Measurements from ENCODE around the gene ERMN.

Gene ERMN

DNA sequence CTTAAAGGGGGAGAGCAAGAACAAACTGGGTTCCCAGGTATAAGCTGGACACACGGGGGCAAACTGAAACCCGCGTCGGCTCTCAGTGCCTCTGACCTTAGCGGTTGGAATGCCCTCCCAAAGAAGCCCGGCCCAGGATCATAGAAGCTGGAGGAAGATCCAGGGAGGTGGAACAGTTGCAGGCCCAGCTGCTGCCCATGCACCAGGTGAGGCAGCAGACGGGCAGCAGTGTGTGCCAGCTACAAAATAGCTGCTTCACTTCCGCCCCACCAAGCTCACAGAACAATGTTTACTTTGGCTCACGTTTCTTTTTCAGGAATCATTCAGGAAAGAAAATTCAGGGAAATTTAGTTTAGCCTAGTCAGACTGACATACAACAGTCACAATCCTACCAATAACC, 3.9 kb upstream of the ERMN start:
- DNase-seq (ENCODE audit: low spot score), result no peak

DNA sequence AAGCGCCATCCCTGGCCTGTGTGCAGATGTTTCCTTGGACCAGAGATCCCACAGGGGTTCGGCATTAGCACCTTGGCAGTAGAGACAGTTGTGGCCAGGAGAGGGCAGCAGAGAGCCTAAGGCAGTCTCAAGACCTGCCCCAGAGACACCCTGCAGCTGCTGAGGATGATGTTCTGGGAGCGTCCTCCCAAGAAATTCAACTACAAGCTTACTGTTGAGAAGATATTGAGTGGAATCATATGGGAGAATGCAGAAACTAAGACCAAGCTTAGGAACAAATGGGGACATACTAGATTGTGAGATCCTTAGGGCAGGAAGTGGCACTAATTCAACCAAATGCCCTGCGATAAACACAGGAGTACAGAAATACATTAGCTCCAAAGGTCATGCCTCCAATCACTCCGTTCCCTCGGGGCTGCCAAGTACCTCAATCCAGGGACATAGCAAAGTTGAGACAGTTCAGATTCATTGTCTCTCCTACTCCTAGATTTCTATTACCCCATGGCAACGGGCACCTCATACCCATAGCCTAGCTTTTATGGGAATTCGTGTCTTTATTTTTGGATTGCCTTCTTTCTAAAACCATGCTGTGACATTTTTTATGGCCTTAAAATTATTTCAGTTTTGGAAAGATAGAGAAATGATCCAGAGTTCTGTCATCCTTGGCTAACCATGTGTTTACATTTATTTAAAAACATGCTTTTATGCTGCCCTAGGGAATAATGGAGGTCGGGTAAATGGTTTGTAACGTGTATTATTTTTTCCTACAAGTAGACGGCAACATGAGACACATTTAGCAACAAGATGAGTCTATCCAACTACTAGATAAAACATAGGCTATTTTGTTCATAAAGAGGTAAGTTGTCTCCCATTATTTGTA, 2.2 kb upstream of the ERMN start:
- DNase-seq (ENCODE audit: low spot score), result peak; percentile 80

DNA sequence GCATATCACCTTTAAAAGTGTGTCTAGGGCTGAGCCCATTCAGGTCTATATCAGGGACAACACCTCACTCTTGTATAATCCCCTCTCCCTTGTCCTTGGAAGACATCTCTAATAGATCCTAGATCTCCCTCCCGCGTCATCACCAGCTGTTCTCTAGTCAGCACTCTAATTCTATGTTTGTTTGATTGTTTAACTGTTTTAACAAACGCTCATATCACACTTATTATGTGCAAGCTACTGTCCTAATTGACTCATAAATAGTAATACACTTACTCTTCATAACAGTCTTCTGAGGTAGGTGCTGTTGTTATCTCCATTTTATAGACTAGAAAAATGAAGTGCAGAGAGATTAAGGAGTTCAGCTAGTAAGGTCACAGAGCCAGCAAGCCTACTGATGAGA, 1.6 kb upstream of the ERMN start:
- no peak for DNase-seq (ENCODE audit: low spot score)

DNA sequence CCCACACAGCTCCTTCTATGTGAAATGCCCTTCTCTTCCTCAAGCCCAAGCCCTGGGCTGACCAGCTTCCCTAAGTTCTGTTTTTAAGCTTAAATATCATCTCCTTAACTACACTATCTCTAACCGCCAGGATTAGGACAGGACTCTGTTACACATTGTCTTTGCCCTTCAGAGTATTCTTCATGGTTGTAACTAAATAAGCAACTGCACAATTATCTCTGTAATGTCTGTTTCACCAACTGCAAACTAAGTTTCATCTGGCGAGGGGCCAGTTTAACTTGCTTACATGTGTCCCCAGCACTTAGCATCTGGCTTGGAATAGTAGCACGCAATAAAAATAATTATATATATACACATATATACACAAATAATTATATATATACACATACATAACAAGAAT, 1.1 kb upstream of the ERMN start:
- peak; percentile 14 for DNase-seq (ENCODE audit: low spot score)

DNA sequence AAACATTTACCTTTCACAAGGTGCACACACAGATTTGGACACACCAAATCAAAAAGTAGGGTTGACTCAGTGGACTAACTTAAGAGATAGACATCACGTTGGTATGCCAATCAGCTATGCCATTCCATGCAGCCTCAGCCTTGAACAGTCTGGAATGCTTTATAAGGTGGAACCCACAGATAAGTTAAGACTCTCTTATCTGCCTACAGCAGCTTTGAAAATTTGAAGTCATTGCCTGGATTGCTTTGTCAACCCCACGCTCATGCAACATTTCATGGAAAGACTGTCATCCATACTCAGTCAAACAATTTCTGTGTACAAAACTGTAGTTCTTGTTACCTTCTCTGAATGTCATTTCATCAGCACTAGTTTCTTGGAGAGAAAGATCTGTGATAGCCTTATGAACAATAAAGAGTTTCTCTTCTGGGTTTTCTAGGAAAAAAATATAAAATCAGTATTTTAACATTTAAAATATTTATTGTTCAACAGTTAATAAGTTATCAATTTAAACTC, 1.2 kb downstream of the ERMN start:
- peak; percentile 55 for DNase-seq (ENCODE audit: low spot score)

DNA sequence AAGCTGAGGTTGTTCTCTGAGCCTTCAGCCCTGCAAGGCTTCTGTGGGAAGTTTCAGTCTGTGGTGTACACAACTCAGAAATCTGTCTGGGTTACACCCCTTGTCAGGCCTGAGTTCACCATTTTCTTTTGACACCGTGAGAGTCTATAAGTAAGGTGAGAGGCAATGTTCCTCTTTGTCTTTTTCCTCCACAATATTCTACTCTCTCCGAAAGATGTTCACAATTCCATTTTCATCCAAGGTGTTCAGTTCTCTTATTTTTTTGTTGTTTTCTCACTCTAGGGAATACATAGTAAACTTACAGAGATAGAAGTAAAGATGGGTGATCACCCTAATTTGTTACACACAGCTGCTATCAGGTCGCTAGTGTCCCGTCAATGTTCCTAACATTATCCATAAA, 3.2 kb downstream of the ERMN start:
- no peak for DNase-seq (ENCODE audit: low spot score)

DNA sequence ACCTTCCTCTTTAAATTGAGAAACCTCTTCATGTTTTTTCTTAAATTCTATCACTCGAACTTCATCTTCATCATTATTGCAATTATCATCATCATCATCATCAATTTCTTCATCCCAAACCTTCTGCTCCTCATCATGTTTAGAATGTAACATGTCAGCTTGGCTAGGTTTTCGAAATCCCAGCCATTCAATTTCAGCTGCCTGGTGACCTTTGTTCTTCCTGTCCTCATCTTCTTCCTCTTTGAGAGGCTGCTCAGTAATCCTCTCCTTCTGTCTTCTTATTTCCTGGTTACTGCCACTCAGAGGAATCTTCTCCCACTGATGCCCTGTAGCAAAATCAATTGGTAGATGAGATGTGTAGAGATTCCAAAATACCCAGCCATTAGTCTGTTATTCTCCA, 4.2 kb downstream of the ERMN start:
- no peak for DNase-seq (ENCODE audit: low spot score)

DNA sequence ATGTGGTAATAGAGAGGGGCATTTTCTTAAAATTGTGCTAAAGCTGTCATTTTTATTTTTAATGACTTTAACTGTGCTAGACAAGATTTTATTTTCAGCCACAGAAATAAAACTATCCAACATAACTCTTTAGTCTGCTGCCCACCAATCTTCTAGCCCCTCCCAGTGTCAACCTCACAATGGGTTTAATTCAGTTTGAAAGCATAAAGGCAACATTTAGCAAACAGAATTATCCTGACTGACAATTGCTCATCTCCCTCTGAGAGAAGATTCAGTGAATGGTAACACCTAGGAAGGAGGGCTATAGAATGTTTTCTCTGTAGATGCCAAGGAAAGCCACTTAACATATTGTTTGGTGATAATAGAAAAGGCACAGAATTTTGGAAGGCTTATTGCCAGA, 5.2 kb downstream of the ERMN start:
- DNase-seq (ENCODE audit: low spot score), result no peak

DNA sequence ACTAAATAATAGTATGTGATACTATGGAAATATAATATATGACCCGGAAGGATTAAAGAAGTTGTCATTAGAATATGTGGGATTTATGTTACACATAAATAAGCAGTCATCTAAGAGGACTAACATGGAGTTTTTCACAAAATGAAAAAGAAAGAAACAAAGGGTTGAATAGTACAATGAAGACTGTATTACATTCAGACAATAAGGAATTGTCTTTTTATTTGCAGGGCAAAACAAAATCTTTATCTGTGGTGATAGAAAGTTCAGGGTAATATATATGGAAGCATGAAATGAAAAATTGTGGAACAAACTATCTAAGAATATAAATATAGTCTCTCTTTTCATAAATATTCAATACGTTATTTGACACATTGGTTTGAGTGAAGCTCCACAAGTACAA, 5.8 kb downstream of the ERMN start:
- no peak for DNase-seq (ENCODE audit: low spot score)

DNA sequence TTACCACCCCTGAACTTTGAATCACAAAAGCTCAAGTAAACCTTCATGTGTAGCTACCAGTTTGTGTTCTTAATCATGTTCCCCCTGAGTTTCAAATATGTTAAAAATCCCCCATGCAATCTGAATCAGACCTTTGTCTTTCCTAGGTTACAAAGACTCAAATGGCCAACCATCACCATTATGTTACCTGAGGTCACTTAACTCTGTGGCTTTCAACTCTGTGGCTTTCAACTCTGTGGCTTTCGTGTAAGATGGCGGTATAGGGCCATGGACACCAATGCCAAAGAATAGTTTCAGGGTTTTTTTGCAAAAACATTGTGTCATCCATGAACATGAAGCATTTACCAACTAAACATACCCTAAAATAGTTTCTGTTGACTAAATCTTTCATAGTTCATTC, 6.7 kb downstream of the ERMN start:
- DNase-seq (ENCODE audit: low spot score), result no peak

DNA sequence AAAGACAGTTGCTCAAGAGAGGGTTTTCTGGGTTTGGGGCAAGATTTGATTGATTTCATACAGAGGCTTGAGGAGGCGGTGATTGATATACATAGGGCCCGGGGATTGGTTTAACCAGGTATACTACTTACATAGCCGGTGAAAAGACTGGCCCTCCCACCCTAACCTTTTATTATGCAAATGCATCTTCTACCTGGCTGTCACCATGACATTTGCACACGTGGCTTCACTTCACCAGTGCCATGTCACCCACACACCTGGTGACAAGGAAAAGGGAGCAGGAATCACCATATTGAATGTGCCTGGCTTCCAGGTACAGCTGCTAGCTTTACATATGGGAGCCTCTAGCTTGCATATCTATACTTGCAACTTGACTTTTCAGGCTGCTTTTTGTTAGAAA, 9.7 kb downstream of the ERMN start:
- DNase-seq (ENCODE audit: low spot score), result no peak

DNA sequence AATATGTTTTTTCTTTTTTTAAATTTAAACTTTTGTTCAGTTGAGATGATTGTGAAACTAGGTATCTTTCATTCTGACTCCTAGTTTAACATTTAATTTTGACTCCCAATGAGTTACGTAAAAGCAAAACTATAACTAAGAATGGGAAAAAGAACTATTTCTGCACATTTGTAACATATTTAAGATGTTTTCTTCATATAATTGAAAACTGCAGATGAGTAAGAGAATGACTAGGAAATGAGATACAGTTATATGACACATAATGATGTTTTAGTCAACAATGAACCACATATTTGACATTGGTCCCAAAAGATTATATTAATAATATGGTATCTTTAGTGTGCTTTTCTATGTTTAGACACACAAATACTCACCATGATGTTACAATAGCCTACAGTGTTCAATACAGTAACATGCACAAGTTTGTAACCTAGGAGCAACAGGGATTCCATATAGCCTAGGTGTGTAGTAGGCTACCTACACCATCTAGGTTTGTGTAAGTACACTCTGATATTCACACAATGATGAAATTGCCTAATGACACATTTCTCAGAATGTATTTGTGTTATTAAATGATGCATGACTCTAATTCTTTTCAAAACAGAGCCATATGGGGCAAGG, 12.6 kb downstream of the ERMN start:
- DNase-seq (ENCODE audit: low spot score), result no peak

DNA sequence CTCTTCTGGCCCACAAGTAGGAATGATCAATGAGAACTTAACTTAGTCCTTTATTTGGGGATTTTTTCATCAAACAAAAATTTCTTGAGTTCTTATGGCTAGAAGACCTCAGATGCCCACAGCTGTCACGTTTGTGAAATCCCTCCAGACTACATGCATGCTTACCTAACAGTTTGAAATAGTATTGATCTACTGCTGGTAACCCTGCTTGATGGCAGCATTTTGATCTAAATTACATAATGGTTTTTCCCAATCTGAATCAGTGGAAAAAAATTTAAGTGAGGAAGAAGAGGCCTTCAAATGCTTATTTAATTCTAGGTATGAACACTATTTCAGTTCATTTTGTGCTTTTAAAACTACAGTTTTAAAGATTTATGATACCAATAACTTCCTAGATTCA, 13.9 kb downstream of the ERMN start:
- no peak for DNase-seq (ENCODE audit: low spot score)

DNA sequence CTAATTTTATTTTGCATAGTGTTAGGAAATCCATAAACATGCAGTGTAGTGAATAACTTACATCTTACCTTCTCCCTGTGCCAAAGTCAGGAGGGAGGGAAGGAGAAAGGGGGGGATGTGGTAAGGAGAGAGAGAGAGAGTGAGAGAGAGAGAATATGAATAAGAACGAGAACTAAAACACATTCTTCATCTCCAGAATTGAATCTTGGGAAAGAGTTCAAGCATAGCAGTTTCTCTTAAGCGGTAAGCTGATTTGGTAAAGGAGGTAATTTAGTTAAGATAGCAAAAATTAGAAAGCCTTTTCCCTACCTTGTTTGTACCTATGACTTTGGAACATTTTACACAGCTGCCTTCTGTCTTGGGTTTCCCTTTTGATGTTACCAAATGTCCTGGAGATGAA, 15.7 kb downstream of the ERMN start:
- DNase-seq (ENCODE audit: low spot score), result no peak

DNA sequence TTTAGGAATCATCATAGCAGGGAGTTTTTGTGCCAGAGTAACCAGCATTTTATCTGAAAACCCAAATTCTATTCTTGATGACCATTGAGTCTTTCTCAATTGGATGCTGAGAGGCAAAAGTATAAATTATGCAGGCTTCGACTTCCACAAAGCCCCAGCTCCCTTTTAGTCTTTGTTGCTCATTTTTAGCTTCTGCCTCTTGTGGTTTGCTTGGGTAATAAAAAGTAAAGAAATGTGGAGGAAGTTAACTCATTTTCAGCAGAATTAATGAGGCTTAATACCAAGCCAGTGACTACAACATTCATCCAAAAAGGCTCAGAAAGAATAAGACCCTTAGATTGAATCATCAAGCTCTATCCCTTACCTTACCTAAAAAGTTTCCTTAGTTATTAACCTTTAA, 18.6 kb downstream of the ERMN start:
- DNase-seq (ENCODE audit: low spot score), result no peak

DNA sequence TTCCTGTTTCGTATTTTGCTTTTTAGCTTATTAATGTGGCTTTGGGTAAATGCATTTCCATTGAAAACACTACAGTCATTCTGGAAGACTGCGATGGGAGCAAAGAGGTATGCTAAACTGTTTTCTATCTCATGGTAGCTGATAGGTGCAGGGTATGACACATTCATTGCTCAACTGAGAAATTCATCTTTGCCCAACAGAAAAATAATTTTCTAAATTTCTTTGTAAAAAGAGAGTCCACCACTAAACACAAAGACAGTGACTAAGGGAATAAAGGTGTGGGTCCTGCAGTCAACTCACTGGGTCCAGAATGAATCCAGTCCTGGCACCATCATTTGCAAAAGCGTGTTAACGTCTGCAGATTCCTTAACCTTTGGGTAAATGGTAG, 19.9 kb downstream of the ERMN start:
- DNase-seq (ENCODE audit: low spot score), result no peak

DNA sequence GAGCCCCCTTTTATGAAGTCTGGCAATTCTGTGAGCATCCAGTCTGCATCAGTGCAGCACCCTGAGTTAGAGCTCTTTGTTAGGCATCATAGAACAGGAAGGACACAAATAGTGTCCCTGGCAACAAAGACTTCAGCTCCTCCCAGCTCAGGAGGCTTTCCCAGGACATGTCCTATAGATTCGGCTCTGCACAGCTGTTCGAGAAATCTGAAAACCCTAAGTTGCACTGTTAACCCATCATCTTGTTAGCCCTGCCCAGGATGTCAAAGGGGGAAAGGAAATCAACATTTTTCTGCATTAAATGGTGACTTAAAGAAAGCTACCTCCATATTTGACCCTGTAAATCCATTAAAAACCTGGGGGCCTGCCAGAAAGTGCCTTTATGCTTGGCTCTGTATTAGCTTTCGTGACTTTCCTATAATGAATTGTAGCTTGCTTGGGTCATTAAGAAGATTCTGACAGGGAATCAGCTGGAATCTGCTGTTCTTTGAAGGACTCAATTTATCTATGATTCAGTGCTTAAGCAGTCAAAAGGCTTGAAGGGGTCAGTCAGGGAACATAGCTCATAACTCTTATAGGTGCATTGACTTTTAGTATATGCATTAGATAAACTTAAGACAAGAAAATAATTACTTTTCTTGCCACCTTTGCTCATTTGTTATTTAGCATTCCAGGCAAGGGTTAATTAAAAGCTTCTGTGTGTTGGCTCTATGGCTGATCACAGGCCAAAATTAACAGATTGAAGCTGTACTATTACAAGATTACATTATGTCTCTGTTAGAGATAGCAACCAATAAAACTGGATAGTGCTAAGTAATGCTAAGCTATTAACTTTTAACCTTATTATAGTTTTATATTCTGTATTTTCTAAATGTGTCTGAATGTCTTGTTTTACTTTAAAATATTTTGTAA, 20.6 kb downstream of the ERMN start:
- no peak for DNase-seq (ENCODE audit: low spot score)

DNA sequence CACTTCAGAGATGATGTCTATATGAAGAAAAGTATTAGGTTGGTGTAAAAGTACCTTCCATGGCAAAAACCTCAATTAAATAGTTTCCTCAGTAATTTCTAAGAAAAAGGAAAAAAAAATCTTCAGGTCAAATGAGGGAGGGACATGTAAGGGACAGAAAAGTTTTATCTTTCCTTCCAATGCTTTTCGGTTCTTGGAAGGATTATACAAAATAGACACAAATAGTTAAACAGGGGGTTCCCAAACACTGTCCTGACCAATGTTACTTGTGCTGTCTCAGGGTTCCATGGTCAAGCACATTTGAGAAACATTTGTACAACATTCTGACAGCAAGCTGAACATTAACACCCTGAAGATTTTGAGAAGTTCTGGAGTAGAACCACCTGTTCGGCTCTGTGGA, 22.0 kb downstream of the ERMN start:
- no peak for DNase-seq (ENCODE audit: low spot score)

DNA sequence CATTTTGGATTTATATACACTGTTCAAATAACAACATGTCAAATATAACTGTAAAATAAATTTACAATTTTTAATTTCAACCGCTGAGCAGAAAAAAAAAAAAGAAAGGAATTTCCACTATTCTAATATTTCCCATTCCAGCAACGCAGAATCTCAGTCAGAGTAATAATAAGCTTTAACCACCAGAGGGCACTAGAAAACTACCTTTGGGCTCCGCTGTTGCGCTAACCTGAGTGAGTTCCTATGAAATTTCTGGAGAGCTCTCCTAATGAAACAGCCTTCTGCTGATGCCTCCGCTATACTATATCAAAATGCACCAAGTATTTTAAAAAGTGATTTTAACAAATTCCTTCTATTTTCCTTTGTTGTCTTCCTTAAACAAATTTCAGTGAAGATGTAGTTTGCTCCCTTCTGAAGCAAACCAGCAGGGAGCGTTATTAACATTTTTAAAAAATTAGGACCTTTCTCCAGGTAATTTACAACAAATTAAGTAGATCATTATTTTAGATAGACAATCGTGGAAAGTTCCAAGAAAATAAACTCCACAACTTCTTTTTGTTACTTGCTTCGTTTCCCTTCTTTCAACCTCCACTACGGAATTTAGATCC, 23.0 kb downstream of the ERMN start:
- DNase-seq (ENCODE audit: low spot score), result peak; percentile 86

DNA sequence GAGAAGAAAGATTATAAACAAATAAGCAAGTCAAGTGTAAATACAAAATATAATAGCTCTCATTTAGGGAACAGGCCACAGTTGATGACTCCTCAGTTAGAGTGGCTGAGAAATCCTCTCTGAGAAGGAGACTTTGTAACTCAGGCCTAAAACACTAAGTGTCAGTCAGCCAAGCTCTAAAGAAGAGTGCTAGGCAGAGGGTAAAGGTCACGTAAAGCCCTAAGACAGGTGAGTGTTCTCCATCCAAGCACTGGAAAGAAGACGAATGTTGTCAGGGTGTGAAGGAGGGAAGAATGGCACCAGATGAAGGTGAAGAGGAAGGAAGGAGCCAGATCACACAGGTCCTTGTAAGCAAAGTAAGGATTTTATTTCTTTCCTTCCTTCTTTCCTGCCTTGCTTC, 24.3 kb downstream of the ERMN start:
- no peak for DNase-seq (ENCODE audit: low spot score)

DNA sequence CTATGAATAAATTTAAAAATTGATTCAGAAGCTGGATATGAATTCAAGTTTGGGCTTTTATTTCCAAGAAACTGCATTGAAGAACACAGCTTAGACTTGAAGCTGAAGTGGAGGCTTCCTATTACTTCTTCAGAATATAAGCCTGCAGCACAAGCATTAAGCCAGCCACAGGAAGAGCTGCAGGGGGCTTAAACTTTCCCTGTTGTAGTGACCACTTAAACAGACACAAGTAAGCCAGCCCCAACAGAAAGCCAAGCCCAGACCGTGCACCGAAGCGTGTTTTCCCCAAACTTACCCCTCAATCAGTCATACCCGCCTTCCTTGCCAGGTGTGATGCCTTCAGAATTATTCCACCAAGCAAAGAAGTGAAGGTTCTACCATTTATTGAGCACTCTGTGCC, 28.7 kb downstream of the ERMN start:
- no peak for DNase-seq (ENCODE audit: low spot score)

DNA sequence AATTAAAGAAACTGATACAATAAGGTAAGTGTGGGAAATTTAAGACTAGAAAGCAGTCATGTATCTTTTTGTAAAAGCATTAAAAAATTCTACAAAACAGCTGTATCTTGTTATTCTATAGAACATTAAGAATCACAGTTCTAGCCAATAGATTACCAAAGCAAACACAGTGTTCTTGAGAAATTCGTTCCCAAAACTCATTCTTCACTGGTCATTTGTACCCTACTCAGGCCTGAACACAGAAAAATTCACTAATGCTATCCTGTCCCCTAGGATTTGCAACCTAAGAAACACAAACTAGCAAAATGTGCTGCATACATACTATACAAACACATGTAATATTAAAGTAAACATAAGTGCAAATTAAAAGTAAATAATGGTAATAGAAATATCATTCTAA, 29.1 kb downstream of the ERMN start:
- no peak for DNase-seq (ENCODE audit: low spot score)
